Ureter (tissue), 1 donor: ENCODE measurements around the gene CCDC9B. TPM values are rescaled to one million over a fixed set of nuclear protein-coding genes. Genes with fewer than 3 reads are reported as not detected.

Experiments used
- DNase-seq: peaks from one replicate; pipeline ENCODE4 v3.0.0-alpha.2; 2020; ENCODE audit warnings: low spot score
- total RNA-seq: library from RNA; stranded (reverse); gene quantifications from one replicate; pipeline ENCODE4 v1.2.4, GENCODE V29; 2023
- donor health status: DM: yes; HTN: yes; CAD: no.

Gene CCDC9B
- total RNA-seq, 1 donor from 2014 or later = 56.5 TPM

DNA sequence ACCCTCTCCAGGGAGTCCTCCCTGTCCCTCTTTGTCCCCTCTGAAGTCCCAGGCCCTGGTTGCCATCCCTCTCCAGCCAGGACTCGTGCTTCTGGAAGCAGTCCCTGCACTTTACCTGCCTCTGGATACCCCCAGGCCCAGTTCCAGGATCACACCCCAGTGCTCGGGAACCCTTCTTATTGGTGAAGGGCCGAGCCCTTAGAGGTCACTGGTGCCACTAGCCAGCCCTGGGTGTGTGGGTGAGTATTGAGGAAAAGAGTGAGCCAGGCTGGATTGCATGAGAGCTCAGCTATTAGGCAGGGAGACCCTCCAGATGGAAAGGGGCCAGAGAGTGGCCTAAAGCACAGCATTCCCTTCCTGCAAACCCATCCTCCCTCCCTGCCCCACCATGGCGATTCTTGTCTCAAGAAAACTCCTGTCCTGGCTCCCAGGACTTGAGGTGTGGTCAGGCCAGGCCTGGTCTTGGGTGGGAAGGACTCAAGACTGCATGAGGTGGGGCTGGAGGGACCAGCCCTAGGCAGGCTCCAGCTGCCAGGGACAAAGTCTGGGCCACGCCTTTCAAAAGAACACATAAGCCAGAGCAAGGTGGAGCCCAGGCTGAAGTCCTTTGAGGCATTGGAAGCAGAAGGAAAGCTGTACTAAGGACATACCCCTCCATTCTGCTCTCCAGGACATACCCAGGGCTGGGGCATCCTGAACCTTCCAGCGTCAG, 5.3 kb upstream of the CCDC9B start:
- DNase-seq = no peak

DNA sequence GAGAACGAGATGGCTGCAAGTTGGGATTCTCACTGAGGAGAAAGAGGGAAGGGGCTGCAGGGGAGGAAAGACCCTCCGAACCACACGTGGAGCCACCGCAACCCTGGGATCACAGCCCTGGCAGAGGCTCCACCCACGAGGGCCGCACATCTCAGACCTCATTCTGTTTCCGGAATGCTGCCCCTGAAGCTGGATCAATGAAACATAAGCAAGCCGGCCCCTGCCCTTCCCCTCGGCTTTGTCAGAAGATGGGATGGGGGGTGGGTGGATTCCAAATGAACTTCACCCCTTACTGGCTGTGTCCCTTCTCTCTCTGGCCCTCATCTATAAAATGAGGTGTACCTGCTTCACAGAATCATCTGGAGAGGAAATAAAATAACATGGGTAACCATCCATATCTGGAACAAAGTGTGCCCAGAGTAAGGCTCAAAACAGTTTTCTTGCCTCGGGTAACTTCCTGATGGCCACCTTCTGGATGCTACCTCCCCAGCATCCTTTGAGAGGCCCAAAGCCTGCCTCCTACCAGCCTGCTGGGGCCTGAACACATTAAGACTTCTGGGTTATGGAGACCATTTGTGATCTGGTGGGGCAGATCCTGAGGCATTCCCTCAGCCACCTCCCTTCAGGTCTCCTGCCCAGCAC, 4.6 kb upstream of the CCDC9B start:
- no peak for DNase-seq

DNA sequence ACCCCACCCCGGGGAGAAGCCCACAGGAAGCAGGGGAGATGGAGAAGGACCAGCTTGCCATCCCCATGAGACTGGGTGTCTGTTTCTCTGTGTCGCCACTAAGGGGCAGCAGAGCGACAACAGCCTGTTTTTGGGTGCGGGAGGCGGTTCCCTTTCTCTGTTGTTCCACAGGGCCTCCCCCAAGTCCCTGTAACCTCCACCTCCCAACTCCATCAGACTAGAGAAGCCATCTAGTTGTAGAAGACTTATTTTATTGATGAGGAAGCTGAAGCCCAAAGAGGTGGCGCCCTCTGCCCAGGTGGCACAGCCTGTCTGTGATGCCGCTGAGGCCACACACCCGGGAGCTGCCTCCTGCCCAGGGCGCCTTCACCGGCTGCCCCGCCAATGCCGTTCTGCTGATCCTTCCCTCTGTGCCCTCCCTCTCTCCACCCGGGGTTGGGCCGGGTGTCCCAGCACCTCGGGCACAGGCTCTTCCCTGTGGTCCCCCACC, 3.9 kb upstream of the CCDC9B start:
- DNase-seq = no peak

DNA sequence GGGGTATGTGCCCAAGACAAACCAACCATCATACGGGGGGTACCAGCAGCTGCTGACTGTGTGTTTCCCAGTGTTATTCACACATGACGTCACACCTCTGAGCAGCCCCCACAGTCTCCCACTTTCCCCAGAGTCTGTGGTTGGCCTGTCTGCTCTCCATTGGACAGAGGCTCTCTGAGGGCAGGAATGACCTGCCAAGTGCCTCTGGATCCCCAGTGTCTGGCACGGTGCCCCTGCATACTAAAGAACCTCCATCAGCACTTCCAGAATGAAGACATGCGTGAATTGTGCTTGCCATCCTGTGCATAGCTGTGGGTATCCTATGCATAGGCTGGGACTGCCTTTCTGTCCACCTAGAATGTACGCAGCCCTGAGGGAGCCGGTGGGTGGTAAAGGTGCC, 3.5 kb upstream of the CCDC9B start:
- no peak for DNase-seq

DNA sequence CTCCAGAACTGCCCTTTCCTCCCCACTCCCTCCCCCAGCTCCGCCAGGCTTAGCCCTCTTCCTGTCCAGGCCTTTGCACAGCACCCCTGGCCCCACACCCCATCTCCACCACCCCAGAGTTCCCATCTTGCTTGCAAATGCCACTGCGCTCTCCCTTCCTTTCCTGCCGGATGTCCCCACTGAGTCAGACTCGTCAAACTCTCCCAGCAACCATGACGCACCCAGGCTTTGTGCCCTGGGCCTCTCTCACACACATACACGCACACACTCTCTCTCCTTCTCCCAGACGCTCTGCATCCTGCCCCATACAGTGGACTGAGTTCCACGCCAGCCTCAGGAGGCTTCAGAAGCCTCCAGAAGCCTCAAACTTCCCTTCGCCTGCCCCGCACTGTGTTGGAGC, 2.8 kb upstream of the CCDC9B start:
- DNase-seq = peak; percentile 80

DNA sequence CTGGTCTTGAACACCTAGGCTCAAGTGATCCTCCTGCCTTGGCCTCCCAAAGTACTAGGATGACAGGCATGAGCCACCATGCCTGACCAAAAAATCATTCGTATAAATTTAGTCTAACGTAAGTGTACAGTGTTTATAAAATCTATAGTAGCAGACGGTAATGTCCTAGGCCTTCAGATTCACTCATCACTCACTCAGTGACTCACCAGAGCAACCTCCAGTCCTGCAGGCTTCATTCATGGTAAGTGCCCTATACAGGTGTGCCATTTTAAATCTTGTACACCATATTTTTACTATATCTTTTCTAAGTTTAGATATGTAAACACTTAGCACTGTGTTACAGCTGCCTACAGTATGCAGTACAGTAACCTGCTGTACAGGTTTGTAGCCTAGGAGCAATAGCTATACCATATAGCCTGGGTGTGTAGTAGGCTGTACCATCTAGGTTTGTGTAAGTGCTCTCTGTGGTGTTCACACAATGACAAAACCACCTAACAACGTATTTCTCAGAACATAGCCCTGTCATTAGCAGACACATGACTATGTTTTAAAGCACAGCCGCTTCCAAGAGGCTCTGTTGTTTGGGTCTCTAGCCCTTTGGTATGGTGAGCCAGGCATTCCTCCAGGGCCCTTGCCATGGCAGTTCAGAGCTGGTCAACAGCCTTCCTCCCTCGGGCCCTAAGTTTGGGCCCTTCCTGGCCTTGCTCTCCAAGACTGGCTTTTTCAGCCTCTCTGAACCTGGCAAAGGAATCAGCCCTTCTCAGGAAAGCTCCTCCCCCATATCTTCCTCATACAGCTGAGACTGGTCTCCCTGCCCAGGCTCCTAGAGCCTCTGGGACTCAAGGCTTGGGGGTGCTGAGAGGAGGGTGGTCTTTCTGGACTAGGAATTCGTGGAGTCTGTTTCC, 1.9 kb upstream of the CCDC9B start:
- DNase-seq = no peak

DNA sequence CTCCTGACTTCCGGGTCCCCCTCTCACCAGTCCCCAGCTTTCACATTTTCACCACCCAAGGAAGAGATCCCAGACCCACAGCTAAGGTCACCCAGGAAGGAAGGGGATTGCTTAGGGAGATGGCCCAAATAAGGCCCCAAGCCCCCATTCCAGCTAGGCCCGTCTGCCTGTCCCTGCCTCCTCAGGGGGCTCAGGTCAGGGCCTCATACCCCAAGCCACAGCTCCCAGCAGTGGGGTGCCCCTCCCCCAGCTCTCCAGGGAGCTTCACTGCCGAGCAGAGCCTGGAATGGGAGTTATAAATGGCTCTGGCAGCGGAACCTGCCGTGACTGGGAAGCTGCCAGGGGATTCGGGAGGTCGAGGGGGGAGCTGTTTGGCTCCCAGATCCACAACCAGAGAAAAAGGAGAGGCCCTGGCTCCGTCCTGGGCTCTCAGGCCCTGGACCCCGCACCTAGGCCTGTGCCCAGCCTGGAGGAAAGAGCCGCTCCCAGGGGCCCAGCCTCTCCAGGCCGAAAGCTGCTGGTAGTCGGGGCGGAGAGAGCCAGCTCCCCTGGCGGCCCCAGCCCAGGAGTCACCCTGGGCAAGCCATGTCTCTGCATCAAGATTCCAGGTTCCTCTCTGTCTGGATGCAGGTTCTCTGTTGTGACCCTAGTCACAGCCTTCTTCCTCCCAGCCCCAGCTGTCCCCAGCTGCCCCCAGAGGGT, 550 bp downstream of the CCDC9B start:
- peak; percentile 85 for DNase-seq

DNA sequence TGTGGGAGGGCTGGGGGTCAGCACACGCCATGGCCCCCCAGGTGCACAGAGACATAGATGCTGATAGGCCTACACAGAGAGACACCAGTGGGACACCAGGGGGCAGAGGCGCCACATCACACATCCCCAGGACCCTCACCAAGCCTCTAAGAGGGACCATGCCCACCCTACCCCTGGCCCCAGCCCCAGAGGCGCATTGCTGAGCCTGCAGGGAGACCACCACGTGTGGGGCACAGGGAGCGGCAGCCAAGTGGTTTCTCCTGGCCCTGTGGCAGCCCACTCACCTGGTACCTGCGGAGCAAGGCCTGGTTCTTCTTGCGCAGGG, 1.2 kb downstream of the CCDC9B start:
- no peak for DNase-seq

DNA sequence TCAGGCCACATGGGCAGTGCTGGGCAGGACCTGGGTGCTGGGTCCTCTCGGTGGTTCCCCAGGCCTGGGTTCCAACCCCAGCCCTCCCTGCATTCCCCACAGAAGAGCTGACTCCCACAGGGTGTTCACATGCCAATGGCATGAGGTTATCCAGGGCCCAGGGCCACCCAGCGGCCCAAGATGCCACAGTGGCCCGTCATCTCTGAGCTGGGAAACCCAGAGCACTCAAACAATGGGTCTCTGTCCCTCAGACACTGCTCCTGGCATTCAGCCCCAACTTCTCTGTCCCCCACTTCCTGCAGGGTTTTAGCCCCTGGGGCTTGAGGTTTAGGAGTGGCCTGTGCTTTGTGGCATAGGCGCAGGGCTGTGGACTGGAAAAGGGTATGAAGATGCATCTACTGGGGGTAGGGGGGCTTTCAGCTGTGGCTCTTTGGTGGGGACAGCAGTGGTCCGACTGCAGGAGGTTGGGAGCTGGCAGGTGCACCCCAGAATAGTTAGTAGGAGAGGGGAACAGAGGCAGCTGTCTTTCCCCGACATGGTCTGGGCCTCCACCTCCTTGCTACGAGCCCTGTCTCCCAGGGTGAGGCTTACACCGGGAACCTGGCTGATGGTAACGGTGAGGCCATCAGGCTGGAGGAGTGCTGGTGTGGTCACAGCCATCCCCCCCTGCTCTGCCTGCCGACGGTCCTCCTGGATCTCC, 1.7 kb downstream of the CCDC9B start:
- DNase-seq = no peak

DNA sequence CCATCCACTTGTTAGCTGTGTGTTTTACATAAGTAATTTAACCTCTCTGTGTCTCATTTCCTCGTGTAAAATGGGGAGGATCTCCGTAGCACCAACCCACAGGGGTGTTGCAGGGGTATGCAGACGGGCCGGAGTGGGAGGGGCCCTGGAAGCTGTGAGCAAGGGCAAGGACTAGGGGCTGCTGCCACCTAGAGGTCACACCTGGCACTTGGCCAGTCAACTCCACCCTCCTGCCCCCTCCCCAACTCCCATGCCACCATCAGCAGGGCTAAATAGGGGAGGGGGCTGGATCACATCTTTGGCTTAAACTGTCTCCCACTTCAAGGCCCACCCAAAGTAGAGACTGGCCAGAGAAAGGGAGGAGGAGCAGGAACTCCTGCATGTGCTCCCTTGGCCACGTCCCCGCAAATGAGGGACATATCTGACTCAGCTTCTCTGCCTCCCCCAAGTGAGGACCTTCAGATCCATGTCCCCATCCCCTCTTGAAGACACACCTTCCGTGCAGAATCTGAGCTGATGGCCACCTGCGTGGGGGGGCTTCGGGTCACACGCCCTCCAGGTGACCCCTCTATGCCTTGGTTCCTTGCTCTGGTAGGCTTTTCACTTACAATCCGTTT, 2.6 kb downstream of the CCDC9B start:
- DNase-seq = no peak

DNA sequence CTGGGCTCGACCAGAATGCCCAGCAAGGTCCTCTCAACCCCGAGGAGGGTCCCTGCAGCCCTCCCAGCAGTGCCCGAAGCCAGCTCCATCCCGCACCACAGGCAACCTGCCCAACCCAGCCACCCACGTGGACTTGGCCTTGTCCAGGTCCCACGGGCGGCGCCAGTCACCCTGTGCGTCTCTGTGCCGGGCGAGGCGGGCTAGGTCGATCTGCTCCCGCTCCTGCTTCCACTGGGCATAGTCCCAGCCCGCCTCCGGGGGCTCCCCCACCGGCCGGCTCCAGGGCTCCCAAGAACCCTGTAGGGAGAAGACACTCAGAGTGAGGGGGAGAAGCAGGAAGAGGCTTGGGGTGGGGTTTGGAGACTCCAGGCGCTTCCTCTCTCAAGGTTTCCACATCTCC, 3.1 kb downstream of the CCDC9B start:
- no peak for DNase-seq

DNA sequence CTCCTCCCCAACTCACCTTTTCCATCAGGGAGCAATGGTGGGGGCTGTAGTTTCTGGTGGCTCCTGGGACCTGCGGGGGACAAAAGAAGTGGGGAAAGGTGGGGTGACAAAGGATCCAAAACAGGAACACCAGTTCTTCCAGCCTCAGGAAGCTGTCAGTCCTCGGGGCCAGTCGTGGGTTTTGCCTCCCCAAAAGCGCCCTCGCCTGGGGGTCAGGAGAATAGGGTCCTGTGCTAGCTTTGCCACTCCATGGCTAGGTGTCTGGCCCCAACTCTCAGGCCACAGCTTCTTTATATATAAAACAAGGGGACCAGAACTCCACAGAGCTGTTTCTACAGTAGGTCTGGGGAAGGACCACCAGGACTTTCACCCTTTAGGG, 4.0 kb downstream of the CCDC9B start:
- no peak for DNase-seq

DNA sequence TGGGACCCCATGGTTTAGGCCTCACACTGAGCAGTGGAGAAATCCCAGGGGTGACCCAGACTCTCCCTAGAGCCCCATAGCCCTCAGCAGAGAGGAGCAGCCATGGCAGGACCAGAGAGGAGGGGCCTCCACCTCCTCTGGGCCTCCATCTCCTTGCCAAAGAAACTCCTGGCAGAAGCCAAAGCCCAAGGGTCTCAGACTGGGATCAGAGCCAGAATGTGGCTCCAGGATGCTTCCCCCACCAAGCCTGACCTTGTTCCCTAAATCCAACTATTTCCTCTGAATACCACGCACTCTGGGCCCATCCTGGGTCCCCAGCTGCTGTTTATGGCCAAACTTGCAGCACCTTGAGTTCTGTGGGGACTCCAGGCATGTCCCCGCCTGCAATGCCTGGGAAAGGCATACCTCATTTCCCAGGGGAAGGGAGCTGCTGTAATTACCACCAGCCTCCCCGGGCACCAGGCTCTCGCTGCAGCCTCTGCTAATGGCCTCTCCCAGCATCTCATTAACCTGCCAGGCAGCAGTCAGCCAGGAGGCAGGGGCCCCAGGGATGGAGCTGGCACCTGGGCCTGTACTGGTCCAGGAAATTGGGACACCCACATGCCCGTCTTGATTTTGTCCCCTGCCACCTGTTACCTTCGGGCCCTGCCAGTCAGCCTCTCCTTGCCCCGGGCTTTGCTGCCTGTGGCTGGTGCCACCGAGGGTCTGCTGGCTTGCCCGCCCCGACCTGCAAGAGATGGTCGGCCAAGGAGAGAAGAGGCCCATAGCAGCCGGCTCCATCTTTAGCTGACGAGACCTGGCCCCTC, 4.6 kb downstream of the CCDC9B start:
- DNase-seq = no peak

DNA sequence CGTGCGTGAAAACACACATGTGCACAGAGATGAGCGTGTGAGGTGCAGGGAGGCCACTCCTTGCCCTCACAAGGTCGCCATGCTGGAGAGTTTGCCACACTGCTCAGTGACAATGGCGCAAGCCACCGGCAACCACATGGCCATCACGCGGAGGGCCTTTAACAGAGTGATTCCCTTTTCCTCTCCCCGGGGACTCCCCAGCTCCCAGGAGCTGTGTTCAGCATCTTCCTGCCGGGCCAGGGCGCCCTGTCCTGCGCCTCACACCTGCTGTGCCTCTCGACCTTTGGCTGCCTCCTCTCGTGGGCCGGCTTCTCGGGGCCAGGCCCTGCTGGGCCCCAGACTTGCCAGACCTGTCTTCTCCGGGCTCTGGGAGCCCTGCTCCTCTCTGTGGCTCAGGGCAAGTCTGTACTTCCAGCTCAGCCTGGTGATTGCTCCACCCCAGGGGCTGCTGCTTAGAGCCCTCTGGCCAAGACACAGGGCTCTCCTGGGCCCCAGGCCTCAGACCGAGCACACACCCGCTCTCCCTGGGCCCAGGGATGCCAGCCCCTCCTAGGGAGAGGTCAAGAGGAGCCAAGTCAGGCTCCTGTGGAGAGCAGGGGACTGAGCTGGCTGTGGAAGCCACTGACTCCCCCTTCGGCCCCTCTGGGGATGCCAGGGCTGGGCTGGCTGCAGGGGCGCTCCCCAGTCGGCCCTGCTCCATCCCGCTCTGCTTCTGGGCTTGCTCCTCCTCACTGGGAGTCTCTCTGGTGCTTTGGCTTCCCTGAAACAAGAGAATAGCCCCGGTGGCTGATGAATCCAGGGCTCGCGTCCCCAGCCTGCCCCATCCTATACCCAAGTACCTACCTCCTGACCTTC, 5.6 kb downstream of the CCDC9B start:
- DNase-seq = no peak

DNA sequence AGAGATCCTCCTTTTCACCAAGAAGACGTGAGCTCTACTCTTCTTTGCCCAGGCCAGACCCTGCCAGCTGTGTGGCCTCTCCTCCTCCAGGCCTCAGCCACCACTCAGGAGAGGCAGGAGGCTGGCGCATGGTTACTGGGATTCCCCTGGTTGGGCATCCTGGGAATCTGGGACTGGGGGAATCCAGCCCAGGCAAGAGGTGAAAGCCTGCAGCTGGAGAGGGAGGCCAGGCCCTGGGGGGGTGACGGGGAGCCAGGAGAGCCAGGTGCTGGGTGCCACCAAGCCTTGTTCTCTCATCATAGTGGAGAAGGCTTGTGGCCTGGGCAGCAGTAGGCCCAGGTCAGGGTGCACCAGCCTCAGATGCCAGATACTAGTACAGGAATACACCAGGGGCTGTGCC, 6.2 kb downstream of the CCDC9B start:
- DNase-seq = no peak

DNA sequence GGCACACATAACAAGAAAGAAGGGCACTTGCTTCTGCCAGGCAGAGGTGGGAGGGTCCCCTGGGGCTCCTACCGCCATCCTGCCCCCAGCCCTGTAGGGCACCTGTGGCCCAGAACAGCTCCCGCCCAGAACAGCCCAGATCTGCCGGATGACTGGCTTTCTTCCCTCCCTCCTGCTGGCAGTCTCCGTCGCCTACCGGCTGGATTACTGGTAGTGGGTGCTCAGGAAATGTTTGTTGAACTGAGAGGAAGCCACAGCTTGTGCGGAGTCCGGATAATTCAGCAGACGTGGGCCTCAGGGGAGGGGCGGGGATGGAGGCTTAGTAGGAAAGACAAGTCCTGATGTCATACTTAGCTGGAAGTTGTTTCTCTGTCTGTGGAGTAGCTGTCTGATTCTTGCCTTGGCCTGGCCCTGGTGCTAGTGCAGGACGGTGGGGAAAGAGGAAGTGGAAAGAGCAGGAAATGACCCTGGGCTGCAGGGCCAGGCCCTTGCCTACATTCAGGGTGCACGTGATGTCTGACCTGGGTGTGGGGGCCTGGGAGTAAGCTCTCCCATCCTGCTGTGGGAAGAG, 6.7 kb downstream of the CCDC9B start:
- DNase-seq = peak; percentile 66

DNA sequence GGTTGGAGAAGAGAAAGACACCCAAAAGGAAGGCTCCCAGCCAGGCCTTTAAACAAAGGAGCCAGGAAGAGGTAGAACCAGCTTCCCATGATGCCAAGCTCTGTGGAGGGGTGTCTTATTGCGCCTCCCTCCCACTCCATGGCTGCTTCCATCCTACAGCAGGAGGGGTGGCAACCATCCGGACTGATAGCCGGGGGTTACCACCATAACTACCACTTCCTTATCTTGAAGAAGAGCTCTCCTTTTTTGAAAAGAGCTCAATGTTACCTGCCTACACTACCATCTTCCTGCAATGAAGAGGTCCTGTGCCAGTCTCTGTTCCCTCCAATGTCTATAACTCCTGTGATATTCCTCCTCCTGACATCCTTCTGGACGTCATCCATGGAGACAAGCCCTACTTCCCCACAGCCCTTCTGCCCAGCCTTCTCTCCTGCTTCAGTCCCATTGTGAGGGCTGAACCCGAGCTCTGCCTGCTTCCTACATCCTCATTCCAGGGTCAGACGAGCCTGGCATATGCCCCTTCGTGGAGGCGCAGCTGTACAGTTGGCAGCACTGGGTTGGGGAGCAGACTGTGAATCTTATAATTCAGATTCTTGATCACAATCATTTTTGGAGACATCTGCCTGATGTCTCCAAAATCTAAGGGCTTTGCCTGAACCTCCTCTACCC, 8.5 kb downstream of the CCDC9B start:
- DNase-seq = no peak

DNA sequence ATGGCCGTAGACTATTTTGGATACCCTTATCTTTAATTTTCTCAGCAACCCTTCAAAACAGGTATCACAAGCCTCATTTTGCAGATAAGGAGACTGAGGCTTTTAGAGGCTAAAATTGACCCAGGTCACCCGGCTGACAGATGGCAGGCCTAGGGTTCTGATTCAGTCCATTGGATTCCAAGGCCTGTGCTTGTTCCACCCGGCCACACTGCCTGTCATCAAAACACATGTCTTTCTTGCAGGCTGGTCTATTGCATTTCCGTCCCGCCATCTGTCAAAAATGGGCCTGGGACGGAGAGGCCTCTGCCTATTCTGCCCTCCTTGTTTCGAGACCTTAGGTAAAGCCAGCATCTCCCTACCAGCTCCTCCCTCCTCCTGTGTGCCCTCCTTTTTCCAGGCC, 9.1 kb downstream of the CCDC9B start:
- no peak for DNase-seq
